DMS153 treated with DMSO at 0.1 percent for 48 hours (cell line): ENCODE results near the gene TLCD4.
A peak's percentile ranks its signal among the peaks of the same experiment; 100 is the strongest.
"Not testable (repeated sequence)": the region's sequence is repeated elsewhere in the genome, so short reads cannot be mapped to it uniquely, and the experiment has no call there.

ENCODE experiments used
- DNase-seq: peaks from one replicate; lab custom pipeline; 2025; ENCODE audit not compliant: unreplicated experiment; lab: John Stamatoyannopoulos, UW

Gene TLCD4

DNA sequence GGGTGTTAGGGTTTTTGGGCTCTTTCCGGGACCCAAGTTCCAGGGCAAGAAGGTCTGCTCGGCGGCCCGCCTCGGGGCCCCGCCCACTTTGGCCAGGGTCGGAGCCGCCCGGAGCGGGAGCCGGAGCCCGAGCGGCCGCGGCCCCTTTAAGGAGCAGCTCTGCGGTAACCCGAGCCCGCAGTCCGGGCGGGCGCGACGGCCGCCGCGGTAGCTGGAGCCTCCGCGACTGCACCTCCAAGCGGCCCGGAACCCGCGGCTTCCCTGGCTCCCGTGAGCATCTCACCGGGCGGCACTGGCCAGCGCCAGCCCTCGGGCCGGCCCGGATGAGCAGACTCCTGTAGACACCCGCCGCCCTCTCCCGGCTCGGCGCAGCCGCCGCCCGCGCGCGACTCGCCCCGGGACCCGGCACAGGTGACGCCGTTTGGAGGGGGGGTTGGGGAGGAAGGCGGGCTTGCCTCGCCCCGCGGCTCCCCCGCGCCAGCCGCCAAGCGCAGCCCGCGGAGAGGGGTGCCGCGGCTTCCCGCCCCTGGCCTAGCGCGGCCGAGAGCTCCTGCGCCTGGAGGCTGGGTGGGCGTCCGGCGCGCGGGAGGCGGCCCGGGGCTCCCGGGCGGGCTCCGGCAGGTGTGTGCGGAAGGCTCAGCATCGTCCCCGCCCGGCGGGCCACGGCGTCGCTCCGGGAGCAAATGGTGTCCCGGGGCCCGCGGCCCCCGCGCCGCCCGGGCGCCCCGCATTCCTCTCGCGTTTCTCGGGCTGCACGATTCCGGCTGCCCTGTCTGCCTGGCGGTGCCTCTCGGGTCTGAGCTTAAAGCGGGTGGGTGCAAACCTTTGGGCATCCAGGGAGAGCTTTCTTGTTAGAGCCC lies at the start of gene TLCD4:
Gene TLCD4, plus strand, starts transcription at position 149 of the 860 bp plus-strand sequence. CDS start 26,547 bp downstream, outside the sequence.
- DNase-seq: no peak

- no peak for DNase-seq
Measured at GRCh38 chr1:95067568-95067967, 49.6 kb upstream of the TLCD4 start.

- no peak for DNase-seq
Measured at GRCh38 chr1:95068956-95069709, 48.0 kb upstream of the TLCD4 start.

DNA sequence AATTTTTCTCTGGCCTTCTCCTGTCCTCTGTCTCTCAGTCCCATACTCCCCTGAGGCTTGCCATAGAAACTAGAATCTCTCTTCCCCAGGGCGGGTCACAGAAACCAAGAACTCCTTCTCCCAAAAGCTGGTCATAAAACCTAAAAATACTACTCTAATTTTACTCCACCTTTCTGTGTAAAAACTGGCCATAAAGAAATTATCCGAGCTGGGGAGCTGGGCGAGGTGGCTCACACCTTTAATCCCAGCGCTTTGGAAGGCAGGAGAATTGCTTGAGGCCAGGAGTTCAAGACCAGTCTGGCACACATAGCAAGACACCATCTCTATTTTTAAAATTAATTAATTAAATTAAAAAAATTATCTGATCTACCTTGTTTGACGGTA lies 47.5 kb upstream of the TLCD4 start:
- DNase-seq: no peak

- DNase-seq: no peak
Measured at GRCh38 chr1:95071539-95071938, 45.6 kb upstream of the TLCD4 start.

GRCh38 chr1:95072117-95072516 lies 45.0 kb upstream of the TLCD4 start:
- DNase-seq: no peak

- DNase-seq: peak; percentile 93
Measured at GRCh38 chr1:95072532-95073419, 44.4 kb upstream of the TLCD4 start, which contains the start of gene ALG14. TSS of gene ALG14 (minus strand) at chr1:95072951. CDS start at chr1:95072898, 53 bp downstream.

GRCh38 chr1:95073446-95073845 lies 43.7 kb upstream of the TLCD4 start:
- DNase-seq: no peak

- DNase-seq: no peak
Measured at GRCh38 chr1:95076034-95076433, 41.1 kb upstream of the TLCD4 start.

- DNase-seq: no peak
Measured at GRCh38 chr1:95080446-95080845, 36.7 kb upstream of the TLCD4 start.

GRCh38 chr1:95080879-95081278 lies 36.3 kb upstream of the TLCD4 start:
- DNase-seq: no peak

- DNase-seq: peak; percentile 52
Measured at GRCh38 chr1:95084317-95085176, 32.6 kb upstream of the TLCD4 start.

DNA sequence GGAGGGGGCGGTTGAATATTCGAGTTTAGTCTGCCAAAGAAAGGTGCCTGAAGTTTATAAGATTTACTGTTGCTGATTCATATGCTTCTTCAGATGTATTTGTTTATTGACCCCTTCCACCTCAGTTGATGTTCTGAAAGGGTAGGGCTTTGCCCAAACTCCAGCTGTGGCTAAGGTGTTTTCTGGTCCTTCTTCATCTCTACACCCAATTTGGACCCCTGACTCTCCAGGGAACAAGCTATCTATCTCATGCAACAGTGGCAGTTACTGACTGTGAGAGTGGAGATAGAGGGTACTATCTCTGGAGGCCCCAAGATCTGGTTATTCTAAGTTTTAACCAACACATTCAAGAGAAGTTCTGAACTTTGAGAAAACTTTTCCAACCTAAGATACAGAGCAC lies 31.8 kb upstream of the TLCD4 start:
- DNase-seq: no peak

GRCh38 chr1:95086949-95087533 lies 30.1 kb upstream of the TLCD4 start:
- no peak for DNase-seq

DNA sequence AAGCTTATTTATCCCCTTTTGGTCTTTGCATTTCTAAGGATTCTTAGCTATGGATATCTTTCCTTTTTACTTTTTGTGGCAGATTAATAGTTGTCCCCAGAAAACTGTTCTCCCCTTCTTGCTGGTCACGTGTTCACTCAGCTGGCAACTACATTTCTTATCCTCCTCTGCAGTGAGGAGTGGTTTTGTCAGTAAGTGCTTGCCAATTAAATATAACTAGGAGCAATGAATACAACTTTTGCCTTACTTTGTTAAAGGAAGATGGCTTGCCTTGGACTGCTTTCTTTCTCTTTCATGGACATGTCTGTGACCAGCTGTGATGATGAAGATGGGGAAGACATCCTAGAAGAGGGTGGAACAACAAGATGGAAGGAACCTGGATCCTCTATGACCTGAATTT lies 28.9 kb upstream of the TLCD4 start:
- DNase-seq: no peak

GRCh38 chr1:95089650-95090287 lies 27.4 kb upstream of the TLCD4 start:
- DNase-seq: no peak

- DNase-seq: not testable (repeated sequence)
Measured at GRCh38 chr1:95091290-95091689, 25.9 kb upstream of the TLCD4 start.

- DNase-seq: not testable (repeated sequence)
Measured at GRCh38 chr1:95092891-95093290, 24.3 kb upstream of the TLCD4 start.

DNA sequence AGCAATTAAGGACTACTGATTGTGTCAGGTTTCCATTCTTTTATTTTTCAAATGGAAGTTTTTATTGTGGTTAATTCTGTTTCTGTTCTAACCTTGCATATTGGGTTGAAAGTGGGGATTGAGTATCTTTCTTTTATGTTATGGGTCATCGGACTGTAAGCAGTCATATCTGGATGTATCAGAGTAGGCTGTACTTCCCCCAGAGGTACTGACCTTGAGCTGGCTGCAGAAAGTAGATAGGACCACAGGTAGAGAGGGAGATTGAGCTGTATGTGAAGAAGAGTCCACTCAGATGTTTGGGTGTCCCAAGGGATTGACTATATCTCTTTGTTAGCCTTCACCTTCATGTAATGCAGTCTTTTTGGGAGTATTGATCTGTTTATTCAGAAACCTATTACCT lies 23.9 kb upstream of the TLCD4 start:
- DNase-seq: no peak
